H1 (cell line): Measurements from ENCODE around the gene ABCA2. TPM values are rescaled to one million over a fixed set of nuclear protein-coding genes. Genes with fewer than 3 reads are reported as not detected.
A peak's percentile ranks its signal among the peaks of the same experiment; 100 is the strongest.

ENCODE experiments used
- CTCF ChIA-PET: fragments of 300-600 bp; sonication (Branson Sonifier 250); formaldehyde crosslinking; loops from one replicate; lab custom pipeline; 2021; ENCODE audit not compliant: partially characterized antibody; lab: Charles Lee
- POLR2A ChIA-PET: fragments of 300-600 bp; sonication (Branson Sonifier 250); formaldehyde crosslinking; loops from one replicate; lab custom pipeline; 2021; ENCODE audit warnings: inconsistent platforms; ENCODE audit not compliant: partially characterized antibody; lab: Charles Lee
- DNase-seq, 2 experiments: peaks; one replicate each; pipeline versions ENCODE4 v3.0.0 to v3.0.0-alpha.2; 2010 to 2022; ENCODE audit warnings: low spot score in 2 of 2, low read depth in 1 of 2, mixed read lengths in 1 of 2
- FAIRE-seq: peaks from 2 replicates; lab custom pipeline; 2011; peaks lifted over from hg19 to GRCh38; lab: Jason Lieb, UNC
- H2AFZ ChIP-seq: 2 replicates; pipeline ENCODE4 v1.8.1; 2012; ENCODE audit warnings: low read length, inconsistent platforms
- H2AK5ac ChIP-seq: 2 replicates; pipeline ENCODE4 v1.6.1; 2013; ENCODE audit warnings: low read depth, low read length
- H2BK120ac ChIP-seq: replicated peaks from 2 replicates; pipeline ENCODE3; 2013; ENCODE audit warnings: low read depth, low read length, inconsistent platforms
- H2BK12ac ChIP-seq: 2 replicates; pipeline ENCODE4 v1.6.1; 2013; ENCODE audit warnings: low read depth, low read length
- H2BK15ac ChIP-seq: 2 replicates; pipeline ENCODE4 v1.6.1; 2013; ENCODE audit warnings: low read length
- H2BK20ac ChIP-seq: 2 replicates; pipeline ENCODE4 v1.6.1; 2013; ENCODE audit warnings: low read length
- H2BK5ac ChIP-seq: 2 replicates; pipeline ENCODE4 v1.6.1; 2013; ENCODE audit warnings: low read depth, low read length
- H3K14ac ChIP-seq: 2 replicates; pipeline ENCODE4 v1.6.1; 2013; ENCODE audit warnings: inconsistent platforms; ENCODE audit not compliant: insufficient read length
- H3K18ac ChIP-seq: 2 replicates; pipeline ENCODE4 v1.6.1; 2013; ENCODE audit warnings: low read length; ENCODE audit errors: extremely low read depth
- H3K23ac ChIP-seq: 2 replicates; pipeline ENCODE4 v1.6.1; 2013; ENCODE audit warnings: inconsistent platforms; ENCODE audit not compliant: insufficient read length
- H3K23me2 ChIP-seq: 2 replicates; pipeline ENCODE4 v1.6.1; 2013; ENCODE audit warnings: low read depth, low read length
- H3K27ac ChIP-seq: 2 replicates; pipeline ENCODE4 v1.6.1; 2011; ENCODE audit warnings: low read depth, low read length, inconsistent platforms
- H3K27me3 ChIP-seq, 4 experiments: replicated peaks in 1 of 4; 1 replicate in 1 of 4; 2 replicates in 3 of 4; pipeline versions ENCODE4 v1.6.1 to v1.8.1; 2011 to 2013; ENCODE audit warnings: low read length in 3 of 4, mild to moderate bottlenecking in 3 of 4, inconsistent platforms in 2 of 4, mixed read lengths in 2 of 4, moderate library complexity in 1 of 4; ENCODE audit not compliant: control insufficient read depth in 3 of 4, insufficient read depth in 3 of 4; ENCODE audit errors: extremely low read depth in 1 of 4
- H3K36me3 ChIP-seq, 4 experiments: 2 replicates each; pipeline versions ENCODE4 v1.6.1 to v1.8.1; 2011 to 2013; ENCODE audit warnings: mild to moderate bottlenecking in 4 of 4, low read length in 3 of 4, moderate library complexity in 2 of 4, control low read depth in 1 of 4, inconsistent platforms in 1 of 4; ENCODE audit not compliant: insufficient read depth in 4 of 4, control insufficient read depth in 2 of 4
- H3K4ac ChIP-seq: replicated peaks from 2 replicates; pipeline ENCODE3; 2013; ENCODE audit warnings: low read length, low read depth, mixed read lengths, inconsistent platforms; ENCODE audit not compliant: insufficient read length
- H3K4me1 ChIP-seq, 4 experiments: replicated peaks in 1 of 4; 1 replicate in 1 of 4; 2 replicates in 3 of 4; pipeline versions ENCODE4 v1.6.1 to v1.8.1; 2011 to 2013; ENCODE audit warnings: low read length in 3 of 4, inconsistent platforms in 2 of 4, mixed read lengths in 1 of 4; ENCODE audit not compliant: insufficient read depth in 4 of 4, control insufficient read depth in 3 of 4
- H3K4me2 ChIP-seq, 2 experiments: 2 replicates each; pipeline versions ENCODE4 v1.6.1 to v1.8.1; 2011 to 2013; ENCODE audit warnings: low read depth in 2 of 2, low read length in 2 of 2, control low read depth in 1 of 2, inconsistent platforms in 1 of 2, mild to moderate bottlenecking in 1 of 2; ENCODE audit not compliant: insufficient read depth in 1 of 2
- H3K4me3 ChIP-seq, 4 experiments: fragments of 200-600, 300-600 bp in 1 of 4; sonication (generic), shearing (Covaris generic), sonication (Bioruptor Twin) in 1 of 4; 2 replicates each; pipeline versions ENCODE4 v1.5.1 to v1.8.1; 2011 to 2016; ENCODE audit warnings: low read length in 4 of 4, low read depth in 3 of 4, control low read depth in 2 of 4, inconsistent platforms in 2 of 4, mild to moderate bottlenecking in 2 of 4, mixed read lengths in 1 of 4, moderate library complexity in 1 of 4; ENCODE audit not compliant: insufficient read depth in 2 of 4; ENCODE audit errors: extremely low read depth in 1 of 4
- H3K56ac ChIP-seq: replicated peaks from 2 replicates; pipeline ENCODE3; 2013; ENCODE audit warnings: low read depth, mild to moderate bottlenecking, mixed read lengths, low read length, inconsistent platforms; ENCODE audit not compliant: insufficient read length
- H3K79me1 ChIP-seq: 2 replicates; pipeline ENCODE4 v1.6.1; 2013; ENCODE audit warnings: low read depth, low read length, control low read depth
- H3K79me2 ChIP-seq, 2 experiments: 2 replicates each; pipeline versions ENCODE4 v1.6.1 to v1.8.1; 2012 to 2013; ENCODE audit warnings: low read length in 2 of 2, mild to moderate bottlenecking in 2 of 2, inconsistent platforms in 1 of 2; ENCODE audit not compliant: insufficient read depth in 2 of 2, control insufficient read depth in 1 of 2
- H3K9ac ChIP-seq, 4 experiments: replicated peaks in 1 of 4; 1 replicate in 1 of 4; 2 replicates in 3 of 4; pipeline versions ENCODE4 v1.6.1 to v1.8.1; 2011 to 2013; ENCODE audit warnings: low read depth in 3 of 4, low read length in 3 of 4, control low read depth in 2 of 4, mild to moderate bottlenecking in 2 of 4, moderate library complexity in 2 of 4, inconsistent platforms in 1 of 4; ENCODE audit errors: extremely low read depth in 1 of 4
- H3K9me3 ChIP-seq, 2 experiments: 2 replicates each; pipeline versions ENCODE4 v1.6.1 to v1.8.1; 2012 to 2013; ENCODE audit warnings: mild to moderate bottlenecking in 2 of 2, moderate library complexity in 2 of 2, control low read depth in 1 of 2, inconsistent platforms in 1 of 2, low read depth in 1 of 2, low read length in 1 of 2, mixed read lengths in 1 of 2; ENCODE audit not compliant: insufficient read depth in 2 of 2
- H4K20me1 ChIP-seq, 2 experiments: replicated peaks in 1 of 2; 2 replicates each; pipeline versions ENCODE3 to v1.8.1; 2011 to 2013; ENCODE audit warnings: inconsistent platforms in 2 of 2, low read length in 2 of 2, mild to moderate bottlenecking in 1 of 2; ENCODE audit not compliant: insufficient read depth in 2 of 2, control insufficient read depth in 1 of 2
- H4K5ac ChIP-seq: 2 replicates; pipeline ENCODE4 v1.6.1; 2013; ENCODE audit warnings: low read length, low read depth, mixed read lengths, inconsistent platforms; ENCODE audit not compliant: insufficient read length
- H4K8ac ChIP-seq: 2 replicates; pipeline ENCODE4 v1.8.0; 2013; ENCODE audit warnings: mild to moderate bottlenecking, moderate library complexity, low read length, inconsistent platforms; ENCODE audit not compliant: insufficient read depth; ENCODE audit errors: extremely low read depth
- H4K91ac ChIP-seq: replicated peaks from 2 replicates; pipeline ENCODE3; 2013; ENCODE audit warnings: low read length, mixed read lengths, inconsistent platforms; ENCODE audit not compliant: insufficient read length
- CHD2 ChIP-seq: IDR thresholded peaks from 2 replicates; pipeline ENCODE4 v1.6.1; 2012; ENCODE audit warnings: low read length, improper control_type of control experiment
- CTBP2 ChIP-seq: IDR thresholded peaks from 2 replicates; pipeline ENCODE4 v1.7.0; 2011; ENCODE audit warnings: borderline replicate concordance, mild to moderate bottlenecking, moderate library complexity, mixed read lengths, low read length; ENCODE audit not compliant: insufficient read depth, insufficient read length
- E2F6 ChIP-seq: IDR thresholded peaks from 2 replicates; pipeline ENCODE4 v1.6.1; 2012; ENCODE audit warnings: inconsistent platforms
- GABPA ChIP-seq: IDR thresholded peaks from 2 replicates; pipeline ENCODE4 v1.6.1; 2011; ENCODE audit warnings: mild to moderate bottlenecking, low read length, moderate library complexity, borderline replicate concordance; ENCODE audit not compliant: insufficient read depth
- MAX ChIP-seq: IDR thresholded peaks from 2 replicates; pipeline ENCODE4 v1.6.1; 2012; ENCODE audit warnings: inconsistent platforms
- NRF1 ChIP-seq: IDR thresholded peaks from 2 replicates; pipeline ENCODE4 v1.6.1; 2011; ENCODE audit warnings: mild to moderate bottlenecking, low read depth, low read length, improper control_type of control experiment
- PHF8 ChIP-seq: fragments of 200-600 bp; sonication (generic); conservative IDR thresholded peaks from 2 replicates; pipeline ENCODE4 v1.7.1; 2012; ENCODE audit warnings: low read depth, mild to moderate bottlenecking, inconsistent platforms, low read length, moderate library complexity
- SP4 ChIP-seq: IDR thresholded peaks from 2 replicates; pipeline ENCODE4 v1.6.1; 2012; ENCODE audit warnings: low read length, inconsistent platforms
- TAF7 ChIP-seq: optimal IDR thresholded peaks from 2 replicates; pipeline ENCODE3; 2011; ENCODE audit warnings: low read depth, mild to moderate bottlenecking, inconsistent platforms, low read length, moderate library complexity, borderline replicate concordance
- TEAD4 ChIP-seq: IDR thresholded peaks from 2 replicates; pipeline ENCODE4 v1.6.1; 2012; ENCODE audit warnings: low read depth, low read length, inconsistent platforms, mixed read lengths
- WGBS, 2 experiments: shearing (Covaris generic) in 1 of 2; methylation state at CpG; one replicate each; pipeline versions ENCODE4 v1.1.6 to v1.1.7; 2013 to 2015; ENCODE audit warnings: low lambda C conversion rate in 2 of 2, mixed read lengths in 2 of 2, inconsistent platforms in 1 of 2, low coverage in 1 of 2, missing lambda C conversion rate in 1 of 2; ENCODE audit not compliant: insufficient replicate concordance in 2 of 2, insufficient coverage in 1 of 2, insufficient read length in 1 of 2; ENCODE audit errors: extremely low coverage in 1 of 2, missing lambda C conversion rate in 1 of 2; 5-methylcytosine and 5-hydroxymethylcytosine counted together
- polyA plus RNA-seq, 7 experiments: library from polyadenylated mRNA; depleted of rRNA in 3 of 7; stranded (reverse) in 5 of 7; unstranded in 2 of 7; fragments of >200 nt in 5 of 7; fragments of 200-250 nt in 2 of 7; gene quantifications; 1 replicate in 5 of 7; 2 replicates in 1 of 7; 4 replicates in 1 of 7; pipeline versions ENCODE4 v1.2.1 to v1.2.3, GENCODE V29; 2011 to 2013; ENCODE audit warnings: missing spikeins in 2 of 7, mixed read lengths in 2 of 7
- total RNA-seq: library from RNA; stranded (reverse); fragmentation: NEBNext Ultra II Directional; extraction: Animal tissue kit (Norgen Biotek cat#: 25700); gene quantifications from 2 replicates; pipeline ENCODE4 v1.2.1, GENCODE V29; 2021

ABCA2 gene
- total and polyA plus RNA-seq, 2 of the 8 experiments (the other 6 are each of a cell fraction or from before 2014, with no cell fraction given), result 12.5 to 14.3 TPM

- Histone ChIP-seq H3K27ac (no peak overlapping the region), H4K5ac (no peak overlapping the region), H2AK5ac (no peak overlapping the region), H2BK15ac (peak overlapping the region; percentile 81; the same call in 1 of the 2 replicates), H2AFZ (no peak overlapping the region), H2BK12ac (no peak overlapping the region), H3K18ac (no peak overlapping the region), H3K79me2 (peaks cover 0 to 2% of the 10 kb centered on the region in 2 experiments; a peak in 1 of 4 replicates), H3K23me2 (peaks cover 16% of the 10 kb centered on the region; the same call in 1 of the 2 replicates), H3K4ac (no peak overlapping the region), H2BK5ac (no peak overlapping the region), H4K20me1 (peaks cover 8 to 24% of the 10 kb centered on the region in 2 experiments), H4K91ac (no peak overlapping the region), H3K4me1 (peaks cover 3 to 18% (median 10%) of the 10 kb centered on the region in 4 experiments; a peak in 6 of 7 replicates), H3K27me3 (peaks cover 25 to 74% (median 59%) of the 10 kb centered on the region in 4 experiments), H2BK120ac (no peak overlapping the region), H3K9me3 (no peaks in the 10 kb centered on the region), H3K23ac (no peak overlapping the region), H2BK20ac (no peak overlapping the region), H4K8ac (no peak overlapping the region; the same call in 1 of the 2 replicates), H3K36me3 (no peaks in the 10 kb centered on the region), H3K56ac (no peak overlapping the region), H3K9ac (no peak overlapping the region)
- no peak for FAIRE-seq
- CTCF ChIA-PET, result interaction anchor here (0.6 to 7.6 kb wide), 20 partner anchors 10 to 854 kb away, joined by 3 to 291 read pairs (median 4); partner anchors contain the start of genes ABCA2, CLIC3, FUT7 and SAPCD2
- DNase-seq, result no peak
- POLR2A ChIA-PET, result interaction anchor here (0.8 to 1.8 kb wide), 4 partner anchors 17 to 192 kb away, joined by 3 to 4 read pairs (median 4); partner anchors contain the start of genes SAPCD2 and TUBB4B
- WGBS, 2 experiments, result 53% methylated on average over 41 of the region's 72 CpGs; no CpG with 5 or more reads in 1 of the 2 experiments
- TF ChIP-seq MAX, result peak; percentile 62
- TF ChIP-seq GABPA, result peak; percentile 61; the same call in 1 of the 2 replicates
- no peak for TF ChIP-seq TEAD4
- no peak for TF ChIP-seq NRF1
- peak; percentile 72 for TF ChIP-seq E2F6
- TF ChIP-seq CHD2, result no peak
- no peak for TF ChIP-seq SP4
- TF ChIP-seq CTBP2, result no peak
- no peak for TF ChIP-seq TAF7
- TF ChIP-seq PHF8, result no peak
- TF ChIP-seq, all 59 proteins: peak for 3
- no peak overlapping the region for H3K14ac ChIP-seq
- H3K4me2 ChIP-seq, result peak overlapping the region; percentile 32 to 54; a peak in 3 of 4 replicates
- peaks cover 8% of the 10 kb centered on the region for H3K79me1 ChIP-seq
- H3K4me3 ChIP-seq, result no peak overlapping the region; a peak in 1 of 8 replicates
These were observed 20.9 kb upstream of the ABCA2 start for GRCh38 chr9:137048655-137049543.
